Measurements from ENCODE around the gene NECTIN4.
A peak's percentile ranks its signal among the peaks of the same experiment; 100 is the strongest.
"Not testable (repeated sequence)": the region's sequence is repeated elsewhere in the genome, so short reads cannot be mapped to it uniquely, and the experiment has no call there.

NECTIN4 gene

DNA sequence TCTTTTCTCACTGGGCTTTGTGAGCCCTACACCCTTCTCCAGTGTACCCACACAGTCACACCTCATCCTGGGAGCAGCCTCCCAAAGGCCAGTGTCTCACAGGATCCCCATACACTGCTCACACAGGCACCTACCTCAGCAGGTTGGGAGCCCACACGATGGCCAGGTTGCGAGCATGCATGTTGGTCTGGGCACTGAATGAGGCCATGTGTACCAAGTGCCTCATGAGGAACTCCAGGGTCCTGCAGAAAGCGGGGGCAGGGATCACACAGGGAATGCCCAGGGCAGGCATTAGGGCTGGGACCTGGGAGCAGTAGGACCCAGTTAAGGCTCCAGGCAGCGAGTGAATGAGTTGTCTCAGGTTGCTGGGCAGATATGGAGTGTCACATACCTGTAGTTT is 35.1 kb downstream of the NECTIN4 start:
- DNase-seq (ENCODE audit: low read depth): no peak

DNA sequence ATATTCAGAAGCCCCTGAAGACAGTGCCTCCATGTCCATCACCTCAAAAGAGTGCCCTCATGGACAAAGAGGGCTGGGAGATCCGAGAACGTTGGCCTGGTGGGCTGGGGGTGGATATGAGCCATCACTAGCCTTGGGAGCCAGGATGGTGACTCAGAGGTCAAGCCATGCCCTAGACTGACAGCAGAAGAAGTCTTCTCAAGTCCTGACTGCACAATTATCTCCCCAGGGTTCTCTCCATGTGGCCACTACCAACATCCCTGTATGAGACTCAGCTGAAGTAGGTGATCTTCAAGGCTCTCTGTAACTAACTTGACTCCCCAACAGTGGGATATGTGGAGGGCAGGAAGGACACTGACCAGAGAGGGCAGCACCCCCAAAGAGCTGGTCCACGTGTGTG is 36.5 kb downstream of the NECTIN4 start:
- no peak for DNase-seq (ENCODE audit: low read depth)

DNA sequence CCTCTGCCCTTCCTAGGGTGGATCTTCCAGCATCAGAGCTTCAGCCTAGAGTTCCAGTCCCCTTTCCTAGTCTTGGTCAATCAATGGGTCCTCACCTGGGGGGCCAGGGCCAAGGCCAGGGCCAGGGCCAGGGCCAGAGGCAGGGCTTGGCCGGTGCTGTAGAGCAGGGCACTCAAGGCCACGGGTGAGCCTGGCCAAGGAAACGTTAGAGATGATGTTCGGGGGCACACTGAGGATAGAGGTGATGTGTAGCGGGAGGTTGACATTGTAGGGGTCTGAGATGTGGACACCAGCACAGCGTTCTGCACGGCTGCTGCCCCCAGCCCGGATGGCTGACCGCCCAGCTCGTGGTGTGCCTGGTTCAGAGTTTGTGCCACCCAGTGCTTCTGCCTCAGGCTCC is 38.1 kb downstream of the NECTIN4 start:
- DNase-seq (ENCODE audit: low read depth): no peak

DNA sequence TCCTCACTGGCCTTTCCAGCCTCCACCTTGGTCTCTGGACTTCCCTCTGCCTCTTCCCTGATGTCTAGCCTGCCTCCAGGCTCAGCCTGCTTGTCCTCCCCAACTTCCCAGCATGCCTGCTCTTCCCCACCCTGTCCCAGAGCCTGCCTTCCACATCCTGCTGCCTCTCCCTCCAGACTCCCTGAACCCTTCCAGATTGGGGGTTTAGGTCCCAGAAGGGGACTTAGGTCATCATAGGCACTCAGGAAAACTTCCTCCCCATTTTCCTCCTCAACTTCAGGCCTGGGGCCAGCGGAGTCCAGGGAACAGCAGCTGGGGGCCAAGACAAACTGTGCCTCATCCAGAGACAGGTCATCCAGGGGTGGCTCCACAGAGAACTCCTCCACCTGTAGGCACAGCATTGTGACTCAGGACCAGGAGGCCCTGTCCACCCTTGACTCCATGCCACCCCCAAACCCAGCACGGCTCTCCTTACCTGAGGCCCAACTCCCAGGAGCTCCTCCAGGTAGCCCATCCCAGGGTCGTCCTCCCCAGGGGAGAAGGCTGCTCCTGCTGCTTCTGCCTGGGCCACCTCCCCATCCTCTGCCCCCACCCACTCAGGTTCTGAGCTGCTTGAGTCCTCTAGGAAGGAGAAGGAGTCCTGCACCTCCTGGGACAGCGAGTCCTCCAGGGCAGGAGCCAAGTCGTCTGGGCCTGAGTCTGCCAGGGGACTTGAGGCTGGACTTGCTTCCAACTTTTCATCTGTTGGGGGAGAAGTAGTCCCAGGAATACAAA is 40.2 kb downstream of the NECTIN4 start:
- DNase-seq (ENCODE audit: low read depth): no peak

DNA sequence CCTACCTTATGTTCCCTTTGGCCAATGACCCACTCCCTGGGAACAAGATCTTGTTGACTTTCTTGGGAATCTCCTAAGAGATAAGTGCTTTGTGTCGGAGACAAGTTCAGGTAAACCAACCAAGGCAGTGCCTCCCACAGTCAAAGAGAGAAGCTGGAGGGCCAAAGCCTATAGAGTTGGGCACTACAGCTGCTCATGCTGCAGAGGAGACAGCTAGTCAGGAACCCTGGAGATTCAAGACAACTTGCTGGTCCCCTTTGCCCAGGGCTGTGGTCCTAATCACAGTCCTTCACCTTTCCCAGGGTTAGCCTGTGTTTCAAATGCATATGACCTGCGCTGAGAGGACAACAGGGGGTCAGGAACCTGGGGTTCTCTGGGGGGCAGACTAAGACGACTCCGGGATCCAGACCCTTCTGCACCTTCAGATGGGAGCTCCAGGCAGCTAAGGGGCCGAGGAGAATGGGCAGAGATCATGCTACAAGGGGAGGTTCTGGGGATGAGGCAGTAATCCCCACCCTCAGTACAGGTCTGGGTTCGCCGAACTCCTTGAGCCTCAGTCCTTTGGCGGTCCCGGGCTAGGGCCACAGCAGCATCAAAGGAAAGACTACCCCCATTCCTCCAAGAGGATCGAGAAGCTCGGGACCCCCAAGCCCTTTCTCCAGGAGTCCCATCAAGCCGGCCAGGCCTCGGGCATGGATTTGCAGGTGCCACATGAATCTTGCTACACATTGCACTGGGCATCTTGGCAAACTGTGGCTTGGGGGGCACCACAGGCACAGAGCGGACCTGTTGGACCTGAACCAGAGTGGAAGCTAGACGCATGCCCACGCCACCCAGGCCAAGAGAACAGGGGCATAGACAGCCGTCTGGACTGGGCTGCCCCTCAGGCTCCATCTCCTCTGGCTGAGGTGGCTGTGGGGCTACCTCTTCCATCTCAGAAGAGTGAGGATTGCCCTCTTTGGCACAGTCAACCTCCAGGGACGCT is 41.6 kb downstream of the NECTIN4 start:
- no peak for DNase-seq (ENCODE audit: low read depth)

DNA sequence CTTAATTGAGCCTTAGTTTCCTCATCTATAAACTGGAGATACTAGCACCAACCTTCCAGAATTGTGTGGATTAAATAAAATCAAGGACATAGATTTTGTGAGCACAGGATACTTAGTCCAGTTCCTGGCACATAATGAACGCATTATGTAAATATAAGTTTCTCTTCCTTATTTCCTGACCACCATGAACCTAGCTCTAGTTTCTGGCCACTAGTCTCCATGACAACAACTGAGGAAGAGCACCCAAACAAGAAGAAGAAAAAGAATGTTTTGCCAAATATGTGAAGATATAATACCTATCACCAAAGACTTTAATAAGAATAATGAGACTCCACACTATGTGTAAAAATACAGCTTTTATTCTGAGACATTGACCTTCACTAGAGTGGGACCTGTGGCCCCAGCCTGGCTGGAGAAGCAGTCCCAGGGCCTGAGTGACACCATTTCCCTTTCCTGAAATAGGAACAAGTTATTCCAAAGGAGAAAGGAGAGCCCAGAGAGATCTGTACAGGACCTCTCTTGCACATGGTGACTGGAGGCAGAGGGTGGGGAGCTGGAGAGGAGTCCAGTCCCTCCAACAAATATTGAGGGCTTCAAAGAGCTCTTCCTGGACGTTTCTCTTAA is 42.6 kb downstream of the NECTIN4 start:
- no peak for DNase-seq (ENCODE audit: low read depth)

DNA sequence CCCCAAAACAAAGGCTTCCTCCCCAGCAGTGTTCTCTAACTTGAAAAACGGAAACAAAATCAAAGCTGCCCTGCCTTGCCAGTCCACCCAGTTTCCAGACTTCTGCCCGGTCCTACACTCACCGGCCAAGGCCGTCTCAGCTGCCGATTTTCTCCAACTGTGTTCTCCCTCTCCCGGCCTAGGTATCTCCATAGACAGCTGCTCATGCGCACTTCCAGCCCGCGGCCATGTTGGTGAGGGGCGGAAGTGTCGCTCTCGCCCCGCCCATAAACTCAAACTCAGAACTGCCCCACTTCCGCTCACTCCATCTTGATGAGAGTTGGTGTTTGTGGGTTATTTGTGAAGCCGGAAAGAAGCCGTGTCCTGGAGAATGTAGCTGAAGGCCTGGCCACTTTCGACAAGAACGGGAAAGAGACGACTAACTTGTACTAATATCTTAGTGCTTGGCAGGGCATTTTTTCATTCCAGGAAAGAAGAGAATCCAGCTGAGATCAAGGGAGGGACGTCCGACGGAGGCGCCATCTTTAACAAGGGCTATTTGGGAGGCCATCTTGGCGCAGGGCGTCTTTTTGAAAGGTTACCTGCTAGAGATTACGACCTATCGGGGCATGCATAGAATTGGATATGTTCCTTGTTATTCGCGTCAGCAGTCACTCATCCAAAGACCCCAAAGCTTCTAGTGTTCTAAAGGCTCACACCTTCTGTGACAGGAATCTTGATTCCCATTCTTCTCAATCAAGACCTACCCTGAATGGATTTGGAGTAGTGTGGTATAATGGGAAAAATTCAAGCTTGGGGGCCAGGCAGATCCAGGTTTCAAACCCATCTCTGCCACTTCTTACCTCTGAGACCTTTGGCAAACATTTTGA is 43.4 kb downstream of the NECTIN4 start, which contains the start of gene USF1:
Gene USF1, minus strand, starts transcription at position 242 of the 869 bp plus-strand sequence. CDS start 2,702 bp downstream, outside the sequence.
- DNase-seq (ENCODE audit: low read depth): peak; percentile 67

DNA sequence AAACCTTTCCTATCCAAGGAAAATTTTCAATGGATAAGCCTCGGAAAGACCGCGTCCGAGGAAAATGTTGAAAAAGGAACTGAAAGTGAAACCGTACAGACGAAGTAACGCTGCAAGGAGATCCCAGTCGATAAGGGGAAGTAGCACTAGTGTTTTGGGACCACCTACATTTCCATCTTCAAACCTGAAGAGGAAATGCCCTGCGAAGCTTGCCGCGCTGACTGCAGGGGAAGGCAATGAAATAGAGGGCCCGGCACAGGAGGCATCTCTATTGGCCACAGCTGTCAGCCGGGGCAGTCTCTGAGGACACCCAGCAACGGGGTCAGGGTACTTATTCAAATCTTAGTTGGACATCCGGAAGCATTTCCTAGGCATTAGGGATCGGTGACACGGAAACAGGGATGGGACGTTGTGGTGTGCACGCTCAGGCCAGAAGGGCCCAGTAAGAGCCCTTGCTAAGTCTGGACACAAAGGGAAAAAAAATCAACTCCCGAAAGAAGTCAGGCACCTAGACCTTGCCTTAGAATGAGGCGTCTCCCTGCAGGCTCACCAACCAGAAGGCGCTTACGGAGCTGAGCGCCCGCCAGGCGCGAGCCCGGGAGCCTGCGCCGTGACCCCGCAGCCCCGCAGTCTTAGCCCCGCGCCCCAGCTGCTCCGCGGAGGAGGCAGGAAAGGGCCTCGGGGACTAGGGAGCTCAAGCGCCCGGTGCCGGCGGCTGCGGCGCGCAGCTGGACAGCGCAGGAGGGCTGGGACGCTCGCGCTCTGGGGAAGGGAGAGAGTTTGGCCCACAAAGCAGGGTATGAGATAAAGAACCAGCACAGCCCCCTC is 44.2 kb downstream of the NECTIN4 start:
- DNase-seq (ENCODE audit: low read depth): peak; percentile 29

DNA sequence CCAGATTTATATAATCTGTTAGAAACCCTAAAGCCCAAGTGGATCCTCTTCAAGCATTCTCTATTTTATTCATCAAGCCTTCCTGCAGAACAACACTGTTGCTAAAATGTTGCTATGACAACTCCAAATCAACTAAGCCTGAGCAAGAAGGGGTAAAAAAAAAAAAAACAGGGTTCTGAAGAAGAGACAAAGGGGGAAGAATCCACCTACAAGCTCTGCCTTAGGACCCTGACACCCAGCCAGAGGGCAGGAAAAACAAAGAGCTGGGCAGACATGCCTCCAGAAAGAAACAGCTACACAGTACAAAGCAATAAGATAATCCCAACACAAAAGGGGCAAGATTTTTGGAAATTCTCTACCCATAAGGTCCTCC is 44.8 kb downstream of the NECTIN4 start:
- no peak for DNase-seq (ENCODE audit: low read depth)

DNA sequence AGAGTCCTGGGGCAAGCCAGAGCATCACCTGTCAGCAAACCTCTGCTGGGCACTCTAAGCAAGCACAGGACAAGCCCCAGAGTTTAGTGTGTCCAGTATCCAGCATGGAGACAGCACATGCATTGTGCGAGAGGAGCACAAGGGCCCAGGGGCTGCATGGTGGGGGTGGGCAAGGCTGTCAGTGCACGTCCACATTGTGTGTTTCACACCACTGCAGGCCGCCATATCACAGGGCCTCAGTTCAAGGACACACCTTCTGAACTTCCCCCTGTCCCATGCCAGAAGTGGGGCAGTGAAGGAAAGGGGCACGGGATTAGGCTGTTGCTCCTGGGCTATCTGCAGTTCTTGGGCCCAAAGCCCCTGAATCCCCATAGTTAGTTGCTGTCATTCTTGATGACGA is 49.8 kb downstream of the NECTIN4 start:
- no peak for DNase-seq (ENCODE audit: low read depth)

DNA sequence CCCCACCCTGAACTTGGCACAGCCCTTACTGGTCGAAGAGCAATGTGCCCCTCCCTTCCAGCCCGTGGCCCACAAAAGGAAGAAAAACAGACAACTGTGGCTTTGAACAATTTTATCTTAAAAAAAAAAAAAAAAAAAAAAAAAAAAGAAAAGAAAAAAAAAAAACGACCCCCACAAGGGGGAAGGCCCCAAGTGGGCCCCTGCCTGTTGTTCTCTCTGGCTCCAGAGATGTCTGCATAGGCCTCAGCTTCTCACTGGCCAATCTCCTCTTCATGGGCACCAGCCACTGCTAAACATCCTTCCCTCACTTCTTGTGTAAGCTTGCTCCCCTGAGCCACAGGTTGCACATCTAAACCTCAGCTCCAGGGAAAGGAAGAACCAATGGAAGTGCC is 50.2 kb downstream of the NECTIN4 start:
- no peak for DNase-seq (ENCODE audit: low read depth)

DNA sequence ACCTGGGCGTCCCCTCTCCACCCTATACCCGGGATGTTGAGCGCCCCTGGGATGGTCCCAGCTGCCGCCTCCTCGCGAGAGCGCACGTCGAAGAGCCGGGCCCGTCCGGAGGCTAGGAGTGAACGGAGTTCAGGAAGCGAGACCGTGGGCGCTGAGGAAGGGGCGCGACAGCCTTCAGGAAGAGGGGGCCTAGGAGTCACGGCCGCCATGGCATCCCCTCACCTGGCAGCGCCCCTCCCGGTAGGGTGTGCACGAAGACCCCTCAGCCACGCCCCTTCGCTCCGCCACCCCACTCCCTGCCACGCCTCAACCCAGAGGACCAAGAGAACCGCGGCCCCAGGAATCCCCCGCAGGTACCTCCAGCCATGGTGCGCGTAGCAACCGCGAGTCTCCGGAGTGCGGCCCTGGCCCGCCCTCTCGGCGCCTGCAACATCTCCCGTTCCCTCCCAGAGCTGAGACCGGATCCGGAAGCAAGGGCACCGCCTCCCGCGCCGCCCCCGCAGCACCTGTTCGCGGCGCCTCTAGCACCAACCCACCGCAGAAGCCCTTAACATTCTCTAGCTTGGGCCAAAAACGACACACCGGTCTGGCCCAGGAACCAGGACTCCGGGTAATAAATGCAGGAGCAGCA is 50.7 kb downstream of the NECTIN4 start, which contains the start of gene TSTD1:
Gene TSTD1, minus strand, starts transcription at position 442 of the 631 bp plus-strand sequence. Its CDS starts 75 bp downstream, at position 367.
- DNase-seq (ENCODE audit: low read depth): peak; percentile 63

DNA sequence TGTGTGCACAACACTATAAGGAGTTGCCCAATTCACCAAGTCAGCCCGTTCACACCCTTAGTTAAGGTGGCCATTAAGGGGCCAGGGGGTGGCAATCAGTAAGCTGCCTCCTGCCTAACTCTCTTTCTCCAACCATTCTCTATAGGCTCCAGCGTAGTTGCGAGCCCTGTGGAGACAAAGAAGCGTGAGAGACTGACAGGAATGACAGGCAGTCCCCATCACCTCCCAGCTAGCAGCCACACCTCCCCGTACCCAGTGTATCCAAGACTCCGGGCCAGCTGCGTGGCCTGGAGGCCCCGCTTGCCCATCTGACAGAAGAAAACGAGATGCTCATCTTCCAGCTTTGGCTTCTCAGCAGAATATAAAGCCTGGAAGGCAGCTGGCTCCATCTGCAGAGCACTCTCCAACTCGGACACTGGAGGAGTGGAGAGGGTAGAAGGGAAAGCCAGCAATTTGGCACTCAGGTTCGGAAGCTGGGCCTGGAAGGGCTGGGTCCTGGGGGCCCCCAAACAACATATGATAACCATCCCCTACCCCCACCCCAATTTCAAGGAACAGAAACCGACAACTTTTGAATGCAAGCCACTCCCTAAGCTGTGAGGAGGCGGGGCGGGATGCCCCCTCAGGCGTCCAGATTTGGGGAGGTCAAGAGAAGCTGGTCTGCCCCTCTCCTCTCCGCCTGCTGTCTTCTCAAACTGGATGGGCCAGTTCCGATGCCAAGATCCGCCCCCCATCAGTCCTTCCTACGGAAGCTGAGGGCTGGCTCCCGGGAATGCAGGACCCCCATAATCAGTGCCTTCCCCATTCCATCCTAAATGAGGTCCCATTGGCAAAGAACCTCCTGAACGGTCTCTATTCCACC is 51.5 kb downstream of the NECTIN4 start:
- no peak for DNase-seq (ENCODE audit: low read depth)

DNA sequence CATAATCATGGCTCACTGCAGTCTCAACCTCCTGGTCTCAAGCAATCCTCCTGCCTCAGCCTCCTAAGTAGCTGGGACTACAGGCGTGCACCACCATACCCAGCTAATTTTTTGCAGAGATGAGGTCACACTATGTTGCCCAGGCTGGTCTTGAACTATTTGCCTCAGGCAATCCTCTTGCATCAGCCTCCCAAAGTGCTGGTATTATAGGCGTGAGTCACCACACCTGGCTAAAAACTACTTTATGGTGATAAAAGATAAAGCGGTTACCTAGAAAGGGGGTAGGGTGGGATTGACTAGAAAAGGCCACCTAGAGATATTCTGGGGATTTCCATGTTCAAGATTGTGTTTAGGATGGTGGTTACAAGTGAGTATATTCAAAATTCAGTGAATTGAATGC is 55.6 kb downstream of the NECTIN4 start:
- no peak for DNase-seq (ENCODE audit: low read depth)

DNA sequence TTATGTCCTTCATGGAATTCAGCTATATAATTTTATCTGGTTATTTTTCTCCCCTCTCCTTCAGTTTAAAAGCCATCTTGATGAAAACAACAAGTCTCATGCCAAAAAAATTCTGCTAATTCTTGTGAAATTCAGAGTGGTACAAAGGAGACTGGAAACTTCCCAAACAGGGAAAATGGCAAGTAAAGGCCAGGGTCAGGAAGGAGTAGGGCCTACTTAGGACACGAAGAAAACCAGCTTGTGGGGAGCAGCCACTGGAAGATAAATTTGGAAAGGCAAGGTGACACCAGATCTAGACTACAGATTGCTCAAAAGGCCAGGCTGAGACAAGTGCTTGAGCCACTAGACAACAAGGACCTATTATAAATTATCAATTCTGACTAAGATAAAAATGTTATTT is 56.9 kb downstream of the NECTIN4 start:
- DNase-seq (ENCODE audit: low read depth): no peak

DNA sequence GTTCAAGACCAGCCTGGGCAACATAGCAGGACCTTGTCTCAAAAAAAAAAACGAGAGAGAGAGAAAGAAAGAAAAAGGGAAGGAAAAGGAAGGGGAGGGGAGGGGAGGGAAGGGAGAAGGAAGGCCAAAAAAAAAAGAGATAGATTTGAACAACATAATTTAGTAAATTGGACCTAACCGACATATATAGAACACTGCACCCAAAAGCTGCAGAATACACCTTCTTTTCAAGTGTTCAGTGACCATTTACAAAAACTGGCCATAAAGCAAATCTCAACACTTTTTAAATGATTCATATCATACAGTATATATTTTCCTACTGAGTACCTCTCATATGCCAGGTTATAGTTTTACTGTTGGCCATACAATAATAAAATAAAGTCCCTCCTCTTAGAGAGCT is 57.5 kb downstream of the NECTIN4 start:
- no peak for DNase-seq (ENCODE audit: low read depth)

DNA sequence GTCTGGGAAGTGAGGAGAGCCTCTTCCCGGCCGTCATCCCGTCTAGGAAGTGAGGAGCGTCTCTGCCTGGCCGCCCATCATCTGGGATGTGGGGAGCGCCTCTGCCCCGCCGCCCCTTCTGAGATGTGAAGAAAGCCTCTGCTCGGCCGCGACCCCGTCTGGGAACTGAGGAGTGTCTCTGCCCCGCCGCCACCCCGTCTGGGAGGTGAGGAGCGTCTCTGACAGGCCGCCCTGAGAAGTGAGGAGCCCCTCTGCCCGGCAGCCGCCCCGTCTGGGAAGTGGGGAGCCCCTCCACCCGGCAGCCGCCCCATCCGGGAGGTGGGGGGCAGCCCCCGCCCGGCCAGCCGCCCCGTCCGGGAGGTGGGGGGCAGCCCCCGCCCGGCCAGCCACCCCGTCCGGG is 59.9 kb downstream of the NECTIN4 start:
- not testable (repeated sequence) for DNase-seq (ENCODE audit: low read depth)

DNA sequence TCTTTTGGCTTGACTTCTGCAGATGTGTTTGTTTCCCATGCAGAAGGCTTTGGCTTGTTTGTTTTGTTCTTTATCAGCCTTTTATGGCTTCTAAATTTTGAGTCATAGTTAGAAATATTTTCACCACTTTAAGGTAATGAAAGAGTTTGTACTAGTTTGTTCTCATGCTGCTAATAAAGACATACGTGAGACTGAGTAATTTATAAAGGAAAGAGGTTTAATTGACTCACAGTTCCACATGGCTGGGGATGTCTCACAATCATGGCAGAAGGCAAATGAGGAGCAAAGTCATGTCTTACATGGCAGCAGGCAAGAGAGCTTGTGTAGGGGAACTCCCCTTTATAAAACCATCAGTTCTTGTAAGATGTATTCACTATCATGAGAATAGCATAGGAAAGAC is 62.4 kb downstream of the NECTIN4 start:
- not testable (repeated sequence) for DNase-seq (ENCODE audit: low read depth)

DNA sequence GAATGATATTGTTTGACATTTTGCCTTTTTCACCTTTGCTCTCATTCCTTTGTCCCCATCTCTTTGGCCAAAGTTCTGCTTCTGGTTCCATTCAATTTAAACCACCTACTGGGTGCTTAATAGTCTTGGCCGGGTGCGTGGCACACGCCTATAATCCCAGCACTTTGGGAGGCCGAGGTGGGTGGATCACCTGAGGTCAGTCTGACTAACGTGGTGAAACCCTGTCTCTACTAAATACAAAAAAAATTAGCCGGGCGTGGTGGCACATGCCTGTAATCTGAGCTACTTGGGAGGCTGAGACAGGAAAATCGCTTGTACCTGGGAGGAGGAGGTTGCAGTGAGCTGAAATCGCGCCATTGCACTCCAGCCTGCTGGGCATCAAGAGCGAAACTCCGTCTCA is 66.9 kb downstream of the NECTIN4 start:
- not testable (repeated sequence) for DNase-seq (ENCODE audit: low read depth)
